ENCODE data around the gene SERPINE3.

Gene SERPINE3

DNA sequence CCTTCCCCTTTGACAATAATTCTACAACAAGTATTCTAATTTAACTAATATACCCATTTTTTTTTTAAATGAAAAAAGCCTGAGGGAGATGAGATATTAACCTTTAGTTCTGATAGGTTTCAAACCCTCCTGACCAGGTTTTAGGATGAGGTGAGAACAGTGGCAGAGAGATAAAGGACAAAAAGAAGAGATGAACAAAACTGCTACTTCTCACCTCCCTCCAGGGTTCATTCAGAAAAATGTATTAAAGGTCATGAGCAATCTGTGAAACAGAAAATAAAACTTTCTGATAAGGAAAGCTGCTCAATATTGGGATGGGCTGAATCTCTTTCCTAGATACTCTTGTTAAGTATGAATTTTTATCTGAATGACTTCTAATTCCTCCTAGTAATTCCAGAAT is 24.1 kb downstream of the SERPINE3 start:
- DNase-seq (ENCODE audit: low read depth): no peak

DNA sequence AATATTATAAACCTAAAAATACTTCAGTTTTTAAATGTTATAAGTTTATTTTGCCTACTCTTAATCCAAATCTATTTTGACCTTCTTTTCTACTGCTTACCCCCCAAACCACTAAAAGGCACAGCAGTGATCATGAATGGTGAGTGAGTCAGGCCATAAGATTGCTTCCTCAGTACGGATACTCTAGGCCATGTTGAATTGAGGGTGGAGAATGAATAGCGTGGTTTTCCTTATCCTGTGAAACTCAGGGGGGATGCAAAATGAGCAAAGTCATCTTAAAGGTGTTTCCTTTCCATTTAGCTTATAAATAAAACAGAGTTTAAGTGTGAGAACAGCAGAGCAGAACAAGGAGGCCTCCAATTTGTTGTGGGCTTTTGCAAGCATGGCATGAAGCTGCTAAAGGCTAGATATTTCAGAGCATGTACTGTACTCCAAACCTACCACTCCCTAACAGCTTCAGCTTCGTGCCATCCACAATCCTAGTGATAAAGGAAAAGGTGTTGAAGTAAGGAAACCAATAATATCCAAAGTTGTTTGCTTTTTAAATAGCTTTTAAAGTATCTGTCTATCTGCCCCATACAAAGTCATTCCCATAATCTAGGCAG is 25.0 kb downstream of the SERPINE3 start:
- no peak for DNase-seq (ENCODE audit: low read depth)

DNA sequence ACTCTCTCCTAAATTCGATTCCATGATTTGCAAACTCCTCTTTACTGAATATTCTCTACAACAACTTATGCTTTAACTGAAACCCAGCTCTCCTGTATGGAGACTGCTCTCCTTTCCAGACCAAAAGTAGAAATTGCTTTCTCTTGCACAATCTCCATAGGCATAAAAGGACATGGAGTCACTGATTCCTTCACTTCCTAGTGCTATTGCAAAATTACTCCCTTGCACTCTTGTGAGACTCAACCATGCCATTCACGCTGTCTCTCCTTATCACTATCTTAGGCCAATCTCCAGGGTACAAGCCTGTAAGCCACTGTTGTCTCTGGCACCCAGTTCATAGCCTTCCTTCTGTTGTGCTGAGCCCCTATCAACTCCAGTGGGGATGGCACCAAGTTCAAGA is 30.6 kb downstream of the SERPINE3 start:
- no peak for DNase-seq (ENCODE audit: low read depth)

DNA sequence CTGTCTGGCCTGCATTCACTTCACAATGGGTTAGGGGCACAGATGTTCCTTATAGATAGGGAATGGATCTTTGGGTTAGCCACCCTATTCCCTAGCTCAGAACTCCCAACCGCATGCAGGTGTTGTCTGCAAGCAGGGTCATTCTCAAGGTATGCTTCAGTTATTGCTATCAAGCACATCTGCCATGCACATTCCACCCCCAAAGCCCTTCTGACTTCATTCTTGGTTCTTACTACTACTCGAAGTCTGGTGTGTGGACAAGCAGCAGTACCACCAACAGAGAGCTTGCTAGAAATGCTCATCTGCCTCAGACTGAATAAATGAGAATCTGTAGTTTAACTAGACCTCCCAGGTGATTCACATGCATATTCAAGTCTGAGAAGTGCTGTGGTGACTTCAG is 31.3 kb downstream of the SERPINE3 start:
- no peak for DNase-seq (ENCODE audit: low read depth)

DNA sequence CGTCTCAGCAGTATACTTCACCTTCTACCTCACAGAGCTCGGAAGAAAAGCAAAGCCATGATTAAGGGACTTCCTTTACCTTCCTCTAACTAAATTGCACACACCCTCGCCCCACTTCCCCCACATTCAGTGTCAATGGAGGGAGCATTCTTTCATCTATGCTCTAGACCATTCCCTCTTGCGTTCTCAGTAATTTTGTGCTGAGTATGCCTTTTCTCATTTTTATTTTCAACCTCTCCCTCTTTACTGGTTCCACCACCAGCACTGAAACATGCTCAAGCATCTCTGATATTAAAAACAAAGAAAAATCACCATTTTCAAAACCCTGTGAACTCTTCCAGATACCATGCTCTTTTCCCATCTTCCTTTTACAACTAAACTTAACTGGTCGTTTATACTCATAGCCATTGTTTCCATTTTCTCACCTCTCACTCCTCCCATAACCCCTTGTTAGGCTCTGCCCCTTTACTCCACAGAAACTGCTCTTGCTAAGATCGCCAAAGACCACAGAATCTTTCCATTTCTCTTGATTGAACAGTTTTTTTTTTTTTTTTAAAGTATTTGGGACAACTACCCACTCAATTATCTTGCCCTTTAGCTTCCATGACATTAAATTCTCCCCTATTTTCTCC is 32.4 kb downstream of the SERPINE3 start:
- DNase-seq (ENCODE audit: low read depth): no peak

DNA sequence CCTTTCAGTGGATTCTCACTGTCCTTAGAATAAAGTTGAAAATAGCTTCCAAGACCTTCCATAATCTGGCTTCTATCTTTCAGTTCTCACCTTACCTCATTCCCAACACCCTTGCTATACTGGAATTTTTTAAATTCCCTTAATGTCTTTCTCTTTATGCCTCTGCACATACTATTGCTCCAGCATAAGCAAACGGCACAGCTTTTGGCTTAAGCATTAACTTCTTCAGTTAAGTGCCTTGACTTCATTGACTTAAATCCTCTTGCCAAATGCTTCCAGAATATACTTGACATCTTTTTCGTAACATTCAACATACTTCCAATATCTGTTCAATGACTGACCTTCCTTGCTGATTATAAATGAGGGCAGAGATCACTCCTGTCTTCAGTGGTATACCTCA is 34.0 kb downstream of the SERPINE3 start:
- no peak for DNase-seq (ENCODE audit: low read depth)

DNA sequence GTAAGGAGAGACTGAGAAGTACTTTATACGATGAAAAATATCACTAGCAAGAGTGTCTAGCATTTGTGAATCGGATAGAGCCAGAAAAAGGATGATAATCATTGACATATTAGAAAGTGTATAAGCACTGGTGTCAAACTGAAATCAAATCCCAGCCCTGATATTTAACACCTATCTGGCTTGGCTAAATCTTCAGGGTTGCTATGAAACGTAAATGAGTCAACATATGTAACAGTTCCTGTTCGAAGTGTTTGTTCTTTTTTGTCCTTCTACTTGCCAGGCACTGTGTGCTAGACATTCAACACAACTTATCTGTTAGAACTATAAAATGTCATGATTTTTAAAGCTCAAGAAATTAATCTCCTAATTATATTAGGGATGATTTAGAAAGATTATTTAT is 40.8 kb downstream of the SERPINE3 start:
- no peak for DNase-seq (ENCODE audit: low read depth)

DNA sequence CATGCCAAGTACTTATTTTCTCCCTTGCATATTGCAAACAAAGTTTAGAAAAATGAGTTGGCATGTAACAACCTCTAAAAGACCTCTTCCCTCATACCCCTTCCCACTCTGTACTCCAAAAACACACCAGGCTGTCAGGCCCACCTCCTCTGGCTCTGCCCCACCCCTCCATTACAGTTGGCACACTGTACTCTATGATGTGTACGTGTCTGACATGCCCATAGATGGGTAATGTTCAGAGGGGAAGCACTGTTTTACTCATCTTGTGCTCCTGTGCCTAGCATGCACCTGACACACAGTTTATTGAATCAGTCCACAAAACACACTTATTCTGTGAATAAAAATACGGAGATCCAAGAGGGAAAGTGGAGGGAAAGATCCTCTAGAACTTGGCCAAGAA is 45.6 kb downstream of the SERPINE3 start:
- no peak for DNase-seq (ENCODE audit: low read depth)

DNA sequence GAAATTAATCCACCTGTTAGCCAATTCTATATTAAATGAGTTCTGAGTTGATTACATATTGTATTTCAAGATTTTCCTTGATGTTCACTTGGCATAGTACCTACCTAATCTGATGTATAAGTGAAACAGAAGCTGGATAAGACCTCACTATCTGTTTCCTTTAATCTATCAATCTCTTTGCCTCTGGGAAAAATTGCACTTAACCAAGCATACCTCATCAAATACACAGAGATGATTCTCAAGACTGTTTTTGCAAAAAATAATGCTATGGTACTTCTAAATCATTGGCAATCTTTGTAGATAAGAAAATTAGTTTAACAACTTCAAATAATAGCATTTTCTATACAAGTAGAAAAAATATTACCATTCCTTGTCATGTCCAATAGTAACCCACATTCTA is 55.2 kb downstream of the SERPINE3 start:
- no peak for DNase-seq (ENCODE audit: low read depth)

DNA sequence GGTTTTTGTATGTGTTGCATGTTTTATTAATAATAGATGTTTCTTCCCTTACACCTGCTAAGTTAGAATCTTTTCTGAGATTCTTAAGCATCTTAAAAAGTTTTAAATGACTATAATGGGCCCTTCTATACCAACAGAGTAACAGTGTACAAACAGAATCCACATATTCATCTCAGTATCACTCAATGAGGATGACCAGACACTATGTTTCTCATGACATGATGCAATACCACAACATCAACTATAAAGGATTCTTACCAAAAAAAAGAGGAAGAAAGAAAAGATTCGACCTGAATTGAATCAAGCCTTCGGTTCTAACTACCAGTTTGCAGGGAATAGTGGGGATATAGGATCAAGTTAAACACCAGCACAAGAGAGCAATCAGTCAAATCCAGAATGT is 56.9 kb downstream of the SERPINE3 start:
- DNase-seq (ENCODE audit: low read depth): no peak

DNA sequence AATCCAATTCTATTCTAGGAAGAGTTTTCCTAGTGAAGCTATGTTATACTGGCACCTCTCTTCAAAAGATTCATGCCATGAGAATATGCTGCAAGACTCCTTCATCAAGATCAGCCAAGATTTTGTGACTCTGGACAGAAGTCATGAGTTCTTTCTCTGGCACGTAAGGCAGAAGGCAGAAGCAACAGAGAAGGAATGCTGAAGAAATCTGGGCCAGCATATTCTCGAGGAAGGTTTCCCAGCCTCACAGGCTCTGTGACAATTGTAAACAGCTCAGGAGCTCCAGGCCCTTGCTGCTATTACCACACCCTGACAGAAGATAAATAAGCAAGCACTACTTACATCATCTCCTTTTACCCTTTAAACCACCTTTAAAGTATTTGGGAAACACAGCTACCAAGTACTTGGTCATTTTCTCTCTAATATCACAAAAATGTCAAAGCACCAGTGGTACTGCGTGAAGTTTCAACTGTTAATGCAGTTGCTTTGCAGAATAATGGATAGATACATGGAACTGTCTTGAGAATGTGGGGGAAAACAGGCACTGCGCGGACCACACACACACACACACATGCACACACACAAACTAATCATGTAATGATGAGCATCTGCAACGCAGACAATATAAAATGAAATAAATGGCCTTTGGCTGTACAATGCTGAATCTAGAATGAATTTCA is 57.9 kb downstream of the SERPINE3 start:
- no peak for DNase-seq (ENCODE audit: low read depth)

DNA sequence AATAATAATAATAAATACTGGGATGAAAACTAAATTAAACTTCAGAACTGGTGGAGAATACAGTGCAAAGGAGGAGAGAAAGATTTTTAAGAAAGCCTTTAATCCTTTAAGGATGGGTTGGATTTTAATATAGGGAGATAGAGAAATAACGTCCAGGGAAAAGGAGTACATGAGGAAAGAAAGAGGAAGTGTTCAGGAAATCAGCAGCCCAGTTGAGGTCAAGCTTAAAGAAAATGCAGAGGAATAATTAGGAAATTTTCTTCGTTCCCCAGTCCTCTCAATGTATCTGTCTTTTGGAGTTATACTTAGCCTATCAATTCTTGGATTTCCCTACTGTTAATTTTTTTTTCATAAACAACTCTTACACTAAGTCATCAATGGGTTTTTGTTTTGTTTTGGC is 65.7 kb downstream of the SERPINE3 start:
- no peak for DNase-seq (ENCODE audit: low read depth)

DNA sequence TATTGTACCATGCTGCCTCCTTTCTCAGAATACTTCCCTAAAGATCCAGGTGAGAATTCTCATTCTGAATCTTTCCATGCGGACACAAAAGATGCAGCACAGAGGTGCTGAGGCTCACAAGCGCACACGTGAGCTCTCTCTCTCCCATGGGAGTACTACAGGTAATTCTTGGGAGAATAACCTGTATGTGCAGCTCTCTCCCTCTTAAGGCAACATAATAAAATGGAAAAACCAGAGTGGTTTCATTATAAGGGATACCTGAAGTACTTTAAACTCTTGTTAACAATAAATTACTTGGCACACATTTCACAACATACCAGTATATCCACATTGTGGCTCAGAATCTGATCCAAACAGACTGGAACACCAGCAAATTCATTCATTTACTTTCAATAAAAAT is 72.9 kb downstream of the SERPINE3 start:
- no peak for DNase-seq (ENCODE audit: low read depth)

Data from activated T-cell treated with anti-CD3 and anti-CD28 coated beads for 24 hours (primary cell).